Measurements from ENCODE around the gene TET1.
A peak's percentile ranks its signal among the peaks of the same experiment; 100 is the strongest.

The TET1 gene

DNA sequence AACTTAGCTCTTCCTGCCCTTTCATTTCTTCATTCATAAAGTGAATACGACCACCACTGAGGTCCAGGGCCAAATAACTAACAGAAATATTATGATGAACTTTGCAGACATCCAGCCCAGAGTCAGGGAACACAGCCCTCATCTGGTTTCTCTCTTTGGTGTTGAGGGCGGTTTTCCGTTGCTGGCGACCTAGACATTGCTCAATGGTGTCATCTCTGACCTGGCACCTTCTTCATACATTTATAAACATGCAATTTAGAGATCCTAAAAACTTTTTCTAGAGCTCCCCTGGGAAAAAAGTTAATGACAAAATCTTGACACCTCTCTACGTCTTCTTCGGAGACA lies 324 bp upstream of the TET1 start:
- TF ChIP-seq, protein P1, sequence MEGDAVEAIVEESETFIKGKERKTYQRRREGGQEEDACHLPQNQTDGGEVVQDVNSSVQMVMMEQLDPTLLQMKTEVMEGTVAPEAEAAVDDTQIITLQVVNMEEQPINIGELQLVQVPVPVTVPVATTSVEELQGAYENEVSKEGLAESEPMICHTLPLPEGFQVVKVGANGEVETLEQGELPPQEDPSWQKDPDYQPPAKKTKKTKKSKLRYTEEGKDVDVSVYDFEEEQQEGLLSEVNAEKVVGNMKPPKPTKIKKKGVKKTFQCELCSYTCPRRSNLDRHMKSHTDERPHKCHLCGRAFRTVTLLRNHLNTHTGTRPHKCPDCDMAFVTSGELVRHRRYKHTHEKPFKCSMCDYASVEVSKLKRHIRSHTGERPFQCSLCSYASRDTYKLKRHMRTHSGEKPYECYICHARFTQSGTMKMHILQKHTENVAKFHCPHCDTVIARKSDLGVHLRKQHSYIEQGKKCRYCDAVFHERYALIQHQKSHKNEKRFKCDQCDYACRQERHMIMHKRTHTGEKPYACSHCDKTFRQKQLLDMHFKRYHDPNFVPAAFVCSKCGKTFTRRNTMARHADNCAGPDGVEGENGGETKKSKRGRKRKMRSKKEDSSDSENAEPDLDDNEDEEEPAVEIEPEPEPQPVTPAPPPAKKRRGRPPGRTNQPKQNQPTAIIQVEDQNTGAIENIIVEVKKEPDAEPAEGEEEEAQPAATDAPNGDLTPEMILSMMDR (IDR thresholded peaks at IDR 0.05; ENCODE audit: insufficient read depth, low read length, poor library complexity, severe bottlenecking): no peak
- no peak for TF ChIP-seq EZH2phosphoT487 (conservative IDR thresholded peaks at IDR 0.05; ENCODE audit: low read length)
- Histone ChIP-seq H3F3A (ENCODE audit: insufficient read depth) (no peaks in the 10 kb centered on the region), H3K4me3 (ENCODE audit: insufficient read depth, low read length, poor library complexity, severe bottlenecking) (no peak overlapping the region), H3K9ac (ENCODE audit: low read length) (no peak overlapping the region), H3K9me2 (replicated peaks; ENCODE audit: insufficient read depth, low read length) (no peaks in the 10 kb centered on the region), H2AFZ (ENCODE audit: low read depth, low read length, severe bottlenecking) (peak overlapping the region; percentile 46), H3K27ac (ENCODE audit: low read depth, low read length) (no peak overlapping the region), H3K36me3 (ENCODE audit: low read length) (no peaks in the 10 kb centered on the region), H3K4me2 (ENCODE audit: low read depth, low read length, poor library complexity, severe bottlenecking) (peak overlapping the region; percentile 50), H4K20me1 (ENCODE audit: low read depth, low read length) (no peaks in the 10 kb centered on the region), H3K79me2 (ENCODE audit: insufficient read depth, low read length) (no peaks in the 10 kb centered on the region), H3K27me3 (ENCODE audit: low read length) (no peaks in the 10 kb centered on the region), H3K9me3 (ENCODE audit: insufficient read depth, low read length) (no peaks in the 10 kb centered on the region)

DNA sequence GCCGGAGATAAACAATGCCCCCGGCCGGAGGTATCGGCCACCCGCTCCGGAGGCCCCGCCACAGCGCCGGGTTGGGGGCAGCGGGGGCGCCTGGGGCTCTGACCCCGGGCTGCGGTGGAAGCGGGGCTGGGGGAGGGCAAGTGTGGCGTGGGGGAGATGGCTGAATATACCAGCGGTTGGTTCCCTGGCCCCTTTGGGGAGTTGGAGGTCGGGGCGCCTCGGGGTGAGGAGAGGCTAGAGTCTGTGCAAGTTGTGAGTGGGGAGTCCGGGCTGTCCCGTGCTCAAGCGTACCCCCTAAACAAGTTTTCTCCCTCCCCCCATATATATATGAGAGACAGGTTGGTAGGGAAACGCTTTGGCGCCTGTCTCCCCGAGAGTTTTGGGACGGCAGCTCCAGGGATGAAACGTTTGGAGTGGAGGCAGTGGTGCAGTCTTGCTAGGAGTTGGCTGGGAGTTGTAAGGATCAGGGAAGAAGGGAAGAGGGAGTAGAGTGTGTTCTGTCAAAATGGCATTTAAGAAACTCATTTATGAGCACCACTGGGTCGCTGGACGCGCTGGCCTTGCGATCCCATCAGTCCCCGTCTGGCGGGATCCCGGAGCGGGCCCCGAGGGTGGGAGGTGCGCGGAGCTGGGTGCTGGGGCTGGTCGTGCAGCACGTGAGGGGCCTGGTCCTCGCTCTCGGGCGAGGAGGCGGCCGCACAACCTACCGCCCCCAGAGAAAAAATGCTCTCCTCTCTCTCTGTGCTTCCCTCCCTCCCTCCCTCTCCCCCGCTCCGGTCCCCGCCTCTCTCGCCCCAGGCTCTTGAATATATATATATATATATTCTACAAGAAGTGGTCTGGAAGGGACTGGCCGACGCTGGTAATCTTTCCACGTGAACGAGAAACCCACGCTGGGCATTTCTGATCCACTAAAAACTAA lies 1.1 kb downstream of the TET1 start:
- no peaks in the 10 kb centered on the region for H3K79me2 ChIP-seq (ENCODE audit: insufficient read depth, low read length)
- no peak overlapping the region for H3K9ac ChIP-seq (ENCODE audit: low read length)
- H3K27me3 ChIP-seq (ENCODE audit: low read length): no peaks in the 10 kb centered on the region
- H3K27ac ChIP-seq (ENCODE audit: low read depth, low read length): no peak overlapping the region
- no peaks in the 10 kb centered on the region for H3K9me2 ChIP-seq (replicated peaks; ENCODE audit: insufficient read depth, low read length)
- H3K9me3 ChIP-seq (ENCODE audit: insufficient read depth, low read length): no peaks in the 10 kb centered on the region
- TF ChIP-seq, protein P1 (IDR thresholded peaks at IDR 0.05; ENCODE audit: insufficient read depth, low read length, poor library complexity, severe bottlenecking): no peak
- no peak for TF ChIP-seq EZH2phosphoT487 (conservative IDR thresholded peaks at IDR 0.05; ENCODE audit: low read length)
- peak overlapping the region; percentile 28 for H3K4me3 ChIP-seq (ENCODE audit: insufficient read depth, low read length, poor library complexity, severe bottlenecking)
- no peaks in the 10 kb centered on the region for H3F3A ChIP-seq (ENCODE audit: insufficient read depth)
- H2AFZ ChIP-seq (ENCODE audit: low read depth, low read length, severe bottlenecking): peak overlapping the region; percentile 46
- peak overlapping the region; percentile 50 for H3K4me2 ChIP-seq (ENCODE audit: low read depth, low read length, poor library complexity, severe bottlenecking)
- no peaks in the 10 kb centered on the region for H3K36me3 ChIP-seq (ENCODE audit: low read length)
- no peaks in the 10 kb centered on the region for H4K20me1 ChIP-seq (ENCODE audit: low read depth, low read length)

DNA sequence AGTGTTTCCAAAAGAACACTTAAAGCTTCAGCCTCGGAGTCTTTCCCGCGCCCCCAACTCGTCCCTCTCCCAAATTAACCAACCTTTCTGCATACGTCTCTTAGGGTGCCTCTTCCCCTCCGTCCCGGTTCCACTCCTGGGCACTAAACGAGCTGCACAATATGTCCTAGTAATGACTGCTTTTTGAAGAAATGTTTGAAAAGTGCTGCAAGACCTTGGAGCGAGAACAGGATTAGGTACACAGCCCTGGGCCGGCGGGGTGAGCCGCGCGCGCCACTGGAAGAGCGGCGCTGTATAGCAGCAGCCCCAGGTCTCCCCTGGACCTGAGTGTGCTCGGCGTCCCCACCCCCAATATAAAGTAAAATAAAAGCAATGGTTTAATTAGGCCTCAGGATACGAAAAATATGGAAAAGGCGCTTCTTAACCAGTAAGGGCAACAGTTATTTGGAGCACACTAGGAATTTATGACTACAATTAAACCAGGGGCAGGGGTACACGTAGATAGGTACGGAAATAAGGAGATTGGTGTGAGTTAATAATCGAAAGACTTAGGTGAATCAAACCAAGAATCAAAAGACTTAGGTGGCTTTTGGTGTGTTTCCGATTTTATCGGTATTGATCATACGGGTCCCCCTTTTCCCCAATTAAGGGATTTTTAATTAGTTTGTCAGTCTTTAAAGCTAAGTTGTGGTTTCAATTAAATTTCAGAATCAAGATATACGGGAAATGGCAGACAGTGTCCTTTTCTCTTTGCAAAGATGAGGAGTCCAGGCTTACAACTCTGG lies 1.9 kb downstream of the TET1 start:
- H3K9me2 ChIP-seq (replicated peaks; ENCODE audit: insufficient read depth, low read length): no peaks in the 10 kb centered on the region
- H2AFZ ChIP-seq (ENCODE audit: low read depth, low read length, severe bottlenecking): no peak overlapping the region
- TF ChIP-seq, protein P1 (IDR thresholded peaks at IDR 0.05; ENCODE audit: insufficient read depth, low read length, poor library complexity, severe bottlenecking): no peak
- no peak for TF ChIP-seq EZH2phosphoT487 (conservative IDR thresholded peaks at IDR 0.05; ENCODE audit: low read length)
- H4K20me1 ChIP-seq (ENCODE audit: low read depth, low read length): no peaks in the 10 kb centered on the region
- H3K27me3 ChIP-seq (ENCODE audit: low read length): no peaks in the 10 kb centered on the region
- no peak overlapping the region for H3K27ac ChIP-seq (ENCODE audit: low read depth, low read length)
- H3K4me2 ChIP-seq (ENCODE audit: low read depth, low read length, poor library complexity, severe bottlenecking): no peak overlapping the region
- H3K9ac ChIP-seq (ENCODE audit: low read length): no peak overlapping the region
- no peaks in the 10 kb centered on the region for H3F3A ChIP-seq (ENCODE audit: insufficient read depth)
- H3K4me3 ChIP-seq (ENCODE audit: insufficient read depth, low read length, poor library complexity, severe bottlenecking): no peak overlapping the region
- H3K9me3 ChIP-seq (ENCODE audit: insufficient read depth, low read length): no peaks in the 10 kb centered on the region
- H3K79me2 ChIP-seq (ENCODE audit: insufficient read depth, low read length): no peaks in the 10 kb centered on the region
- H3K36me3 ChIP-seq (ENCODE audit: low read length): no peaks in the 10 kb centered on the region
